Measurements from ENCODE around the gene SCPEP1. TPM values are rescaled to one million over a fixed set of nuclear protein-coding genes. Genes with fewer than 3 reads are reported as not detected.

Gene SCPEP1
- total and polyA plus RNA-seq, 10 of the 15 experiments (the other 5 are each of a cell fraction or from before 2014, with no cell fraction given), result 31.2 to 80.2 (median 40.7) TPM

- in situ Hi-C loops (cut with MboI), result no loop called here
- Histone ChIP-seq H3K27ac (ENCODE audit: control insufficient read depth, insufficient read depth) (no peak overlapping the region), H3K79me2 (ENCODE audit: control insufficient read depth, insufficient read depth, low read length) (no peaks in the 10 kb centered on the region), H3K9ac (ENCODE audit: control insufficient read depth, insufficient read depth, low read length) (no peak overlapping the region), H3K27me3 (replicated peaks in 1 of 2; ENCODE audit: control insufficient read depth in 2 of 2, insufficient read depth in 2 of 2, low read length in 1 of 2) (no peaks in the 10 kb centered on the region), H2AFZ (ENCODE audit: control insufficient read depth, low read depth, low read length) (no peak overlapping the region), H4K20me1 (ENCODE audit: control insufficient read depth, insufficient read depth) (no peaks in the 10 kb centered on the region), H3K4me1 (ENCODE audit: control insufficient read depth, insufficient read depth, low read length) (peaks cover 3% of the 10 kb centered on the region; the same call in 1 of the 2 replicates), H3K9me3 (replicated peaks; ENCODE audit: control insufficient read depth, insufficient read depth, low read length) (no peaks in the 10 kb centered on the region), H3K4me3 (no peak overlapping the region), H3K4me2 (ENCODE audit: control insufficient read depth, insufficient read depth) (no peak overlapping the region), H3K36me3 (ENCODE audit: control insufficient read depth in 2 of 2, insufficient read depth in 2 of 2, low read length in 1 of 2) (peaks cover 8 to 15% of the 10 kb centered on the region in 2 experiments)
- CTCF ChIA-PET, result no interaction called here
- RAD21 ChIA-PET (ENCODE audit: unreplicated experiment), result no interaction called here
- SMC1A ChIA-PET (ENCODE audit: uncharacterized antibody, unreplicated experiment), result interaction anchor here (1.4 to 1.9 kb wide), 2 partner anchors 10 to 11 kb away, joined by 6 to 8 read pairs; partner anchors contain the start of gene SCPEP1
- FAIRE-seq (no peak), DNase-seq (ENCODE audit: low read depth, low spot score) (no peak), ATAC-seq (no peak)
- no TSS peak for BruUV-seq (replicated peaks)
- POLR2A ChIA-PET, result interaction anchor here (0.6 kb wide), 1 partner anchor 106 kb away, joined by 4 read pairs; no protein-coding TSS in a partner anchor
- intact Hi-C loops (cut with micrococcal nuclease; ENCODE audit: unreplicated experiment), result no loop called here
- no peak for TF ChIP-seq RFX5 (IDR thresholded peaks at IDR 0.05; ENCODE audit: low read depth, low read length)
- no peak for TF ChIP-seq SUPT20H (IDR thresholded peaks at IDR 0.05; ENCODE audit: borderline replicate concordance, control insufficient read depth, low read depth, low read length)
- no peak for TF ChIP-seq ATF3 (IDR thresholded peaks at IDR 0.05; ENCODE audit: borderline replicate concordance, extremely low read depth, low read depth, low read length)
- no peak for TF ChIP-seq DPF2 (IDR thresholded peaks at IDR 0.05)
- no peak for TF ChIP-seq PKNOX1 (IDR thresholded peaks at IDR 0.05)
- TF ChIP-seq CHD1 (IDR thresholded peaks at IDR 0.05; ENCODE audit: low read depth, low read length), result no peak
- WGBS (ENCODE audit: insufficient coverage, insufficient replicate concordance, low lambda C conversion rate, missing lambda C conversion rate), result 97% methylated on average over 4 of the region's 4 CpGs
Measured at GRCh38 chr17:56988901-56989572, 11.1 kb downstream of the SCPEP1 start.
